Activated CD4-positive, alpha-beta memory T cell treated with anti-CD3 and anti-CD28 coated beads, Interleukin-2, amount 10 ng/mL, durations not matched to agents 7 days and 5 days (primary cell): ENCODE data around the gene GDPD1. TPM values are rescaled to one million over a fixed set of nuclear protein-coding genes. Genes with fewer than 3 reads are reported as not detected.
"Not testable (repeated sequence)": the region's sequence is repeated elsewhere in the genome, so short reads cannot be mapped to it uniquely, and the experiment has no call there.

Experiments used
- CTCF ChIA-PET: fragments of 350-600 bp; sonication (Branson Sonifier 250); formaldehyde crosslinking; loops from one replicate; lab custom pipeline; 2021; ENCODE audit warnings: antibody characterized with exemption, inconsistent platforms; lab: Charles Lee
- POLR2A ChIA-PET: fragments of 350-600 bp; sonication (Branson Sonifier 250); formaldehyde crosslinking; loops from one replicate; lab custom pipeline; 2021; ENCODE audit warnings: antibody characterized with exemption; lab: Charles Lee
- DNase-seq: peaks from one replicate; pipeline ENCODE4 v3.0.0-alpha.2; 2020
- H3K27ac Mint-ChIP-seq: one replicate; pipeline ENCODE4 v1.8.0; 2021; ENCODE audit warnings: mild to moderate bottlenecking, mixed read lengths
- H3K27me3 Mint-ChIP-seq: one replicate; pipeline ENCODE4 v1.8.0; 2021; ENCODE audit warnings: mixed read lengths
- H3K36me3 Mint-ChIP-seq: one replicate; pipeline ENCODE4 v1.8.0; 2021; ENCODE audit warnings: low read depth, mixed read lengths
- H3K4me1 Mint-ChIP-seq: one replicate; pipeline ENCODE4 v1.8.0; 2021; ENCODE audit warnings: mixed read lengths
- H3K4me3 Mint-ChIP-seq: one replicate; pipeline ENCODE4 v1.8.0; 2021; ENCODE audit warnings: mild to moderate bottlenecking, mixed read lengths
- H3K9me3 Mint-ChIP-seq: one replicate; pipeline ENCODE4 v1.8.0; 2021; ENCODE audit warnings: mixed read lengths
- total RNA-seq, 2 experiments: library from RNA; stranded (reverse); gene quantifications; one replicate each; pipeline ENCODE4 v1.2.3, GENCODE V29; 2021

Gene GDPD1
- total RNA-seq, 2 experiments from 2014 or later = 4.7 to 4.8 TPM

DNA sequence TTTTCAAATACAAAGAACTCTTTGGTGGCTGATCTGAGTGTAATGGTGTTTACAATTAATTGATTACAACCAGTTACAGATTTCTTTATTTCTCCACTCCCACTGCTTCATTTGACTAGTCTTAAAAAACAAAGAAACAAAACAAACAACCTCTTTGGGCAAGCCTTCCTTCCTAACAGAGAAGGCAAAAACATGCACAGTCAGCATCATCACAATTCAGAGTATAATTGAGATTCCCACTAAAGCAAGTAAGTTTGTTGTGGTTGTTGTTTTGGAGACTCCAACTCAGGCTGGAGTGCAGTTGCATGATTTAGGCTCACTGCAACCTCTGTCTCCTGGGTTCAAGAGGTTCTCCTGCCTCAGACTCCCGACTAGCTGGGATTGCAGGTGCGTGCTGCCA lies 40.4 kb downstream of the GDPD1 start:
- CTCF ChIA-PET = no interaction called here
- H3K36me3 Mint-ChIP-seq = no peaks in the 10 kb centered on the region
- no peaks in the 10 kb centered on the region for H3K4me1 Mint-ChIP-seq
- H3K9me3 Mint-ChIP-seq = no peaks in the 10 kb centered on the region
- POLR2A ChIA-PET = no interaction called here
- DNase-seq = no peak
- no peak overlapping the region for H3K27ac Mint-ChIP-seq
- H3K4me3 Mint-ChIP-seq = no peak overlapping the region
- no peaks in the 10 kb centered on the region for H3K27me3 Mint-ChIP-seq

DNA sequence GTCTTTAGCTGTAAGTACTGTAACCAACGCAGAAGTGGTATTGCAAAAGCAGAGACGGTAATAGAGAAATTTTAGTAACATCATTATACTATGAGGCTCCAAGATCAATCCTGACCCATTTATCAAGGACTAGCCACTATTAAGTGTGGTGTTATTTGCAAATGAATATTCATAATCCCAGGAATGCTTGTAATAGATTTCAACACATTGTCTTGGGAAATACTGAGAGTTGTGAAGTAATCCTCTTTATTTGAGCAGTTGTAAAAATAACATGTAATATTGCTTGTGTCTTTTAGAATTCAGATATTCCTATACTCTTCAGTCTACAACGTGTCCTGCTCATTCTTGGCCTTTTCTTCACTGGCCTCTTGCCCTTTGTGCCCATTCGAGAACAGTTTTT lies 46.4 kb downstream of the GDPD1 start:
- ChIA-PET CTCF (interaction anchor here (0.7 kb wide), 2 partner anchors 47 to 770 kb away, joined by 3 read pairs; no protein-coding TSS in a partner anchor), POLR2A (no interaction called here)
- Mint-ChIP-seq H3K27me3 (no peaks in the 10 kb centered on the region), H3K36me3 (no peaks in the 10 kb centered on the region), H3K27ac (no peak overlapping the region), H3K4me3 (no peak overlapping the region), H3K9me3 (no peaks in the 10 kb centered on the region), H3K4me1 (no peaks in the 10 kb centered on the region)
- DNase-seq = no peak

DNA sequence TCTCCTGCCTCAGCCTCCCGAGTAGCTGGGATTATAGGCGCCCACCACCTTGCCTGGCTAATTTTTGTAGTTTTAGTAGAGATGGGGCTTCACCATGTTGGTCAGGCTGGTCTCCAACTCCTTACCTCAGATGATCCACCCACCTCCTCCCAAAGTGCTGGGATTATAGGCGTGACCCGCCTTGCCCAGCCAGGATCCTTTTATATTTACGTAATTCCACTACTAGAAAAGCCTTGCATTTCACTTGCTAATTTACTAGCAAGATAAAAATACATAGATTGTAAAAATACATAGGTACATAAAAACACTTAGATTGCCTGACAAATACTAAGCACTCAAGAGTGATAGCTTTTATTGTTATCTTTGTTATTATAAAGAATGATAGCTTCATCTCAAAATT lies 47.5 kb downstream of the GDPD1 start:
- no peaks in the 10 kb centered on the region for H3K27me3 Mint-ChIP-seq
- no peak for DNase-seq
- ChIA-PET POLR2A (no interaction called here), CTCF (interaction anchor here (0.7 kb wide), 1 partner anchor 1342 kb away, joined by 3 read pairs; no protein-coding TSS in a partner anchor)
- no peak overlapping the region for H3K27ac Mint-ChIP-seq
- H3K4me1 Mint-ChIP-seq = no peaks in the 10 kb centered on the region
- no peaks in the 10 kb centered on the region for H3K9me3 Mint-ChIP-seq
- no peak overlapping the region for H3K4me3 Mint-ChIP-seq
- H3K36me3 Mint-ChIP-seq = no peaks in the 10 kb centered on the region

DNA sequence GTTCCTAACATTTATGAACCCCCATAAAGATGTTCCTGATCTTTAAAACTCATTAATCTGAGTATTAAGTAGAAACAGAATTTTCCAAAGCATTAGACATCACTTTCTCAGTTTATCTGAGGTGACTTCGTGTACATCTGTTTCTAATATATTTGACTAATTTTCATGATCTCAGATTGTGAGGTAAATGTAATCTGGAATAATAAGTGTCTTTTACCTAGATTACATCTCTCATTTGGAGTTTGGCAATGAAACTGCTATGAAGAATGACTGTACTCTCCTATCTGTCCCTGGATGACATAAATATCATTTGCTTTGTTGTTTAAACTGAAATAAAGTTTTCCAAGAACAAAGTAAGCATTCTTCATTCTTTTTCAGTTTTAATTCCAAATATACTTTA lies 55.3 kb downstream of the GDPD1 start:
- DNase-seq = no peak
- POLR2A ChIA-PET = no interaction called here
- CTCF ChIA-PET = no interaction called here
- Mint-ChIP-seq H3K9me3 (no peaks in the 10 kb centered on the region), H3K4me1 (peaks cover 3% of the 10 kb centered on the region), H3K27me3 (no peaks in the 10 kb centered on the region), H3K27ac (no peak overlapping the region), H3K4me3 (no peak overlapping the region), H3K36me3 (no peaks in the 10 kb centered on the region)

DNA sequence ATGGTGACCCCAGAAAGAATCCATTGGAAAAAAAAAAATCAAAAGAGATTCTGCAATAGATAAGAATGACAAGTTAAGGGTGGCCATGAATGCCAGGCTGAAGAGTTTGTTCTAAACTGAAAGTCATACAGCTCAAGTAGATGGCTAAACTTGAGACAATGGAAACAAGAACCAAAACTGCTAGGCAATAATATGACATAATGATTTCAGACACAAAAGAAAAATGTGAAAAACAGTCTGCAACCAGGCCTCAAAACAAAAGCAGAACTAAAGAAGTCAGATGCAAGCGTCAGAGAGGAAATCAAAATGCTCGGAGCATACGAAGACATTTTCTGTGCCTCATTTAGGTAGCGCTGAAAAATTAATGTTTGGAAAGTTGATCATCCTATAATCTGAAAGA lies 56.7 kb downstream of the GDPD1 start:
- H3K27ac Mint-ChIP-seq = no peak overlapping the region
- peaks cover 3% of the 10 kb centered on the region for H3K4me1 Mint-ChIP-seq

DNA sequence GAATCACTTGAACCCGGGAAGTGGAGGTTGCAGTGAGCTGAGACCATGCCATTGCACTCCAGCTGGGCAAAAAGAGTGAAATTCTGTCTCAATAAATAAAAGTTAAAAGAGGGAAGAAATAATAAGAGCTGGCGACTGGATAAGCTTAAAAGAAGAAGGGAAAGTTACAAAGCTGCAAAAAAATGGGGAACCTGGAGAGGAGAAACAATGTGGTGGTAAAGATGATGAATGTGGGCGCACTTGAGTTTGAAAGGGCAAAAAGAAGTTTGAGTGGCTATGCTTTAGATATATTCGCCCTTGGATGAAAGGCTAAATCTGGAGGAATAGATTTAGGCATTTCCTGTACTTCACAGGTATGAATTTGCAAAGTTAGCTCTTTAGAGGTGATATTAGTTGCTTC lies 58.1 kb downstream of the GDPD1 start:
- DNase-seq = no peak
- ChIA-PET POLR2A (no interaction called here), CTCF (interaction anchor here (0.6 kb wide), 1 partner anchor 169 kb away, joined by 3 read pairs; no protein-coding TSS in a partner anchor)
- no peak overlapping the region for H3K4me3 Mint-ChIP-seq
- H3K36me3 Mint-ChIP-seq = no peaks in the 10 kb centered on the region
- no peaks in the 10 kb centered on the region for H3K9me3 Mint-ChIP-seq
- H3K4me1 Mint-ChIP-seq = peaks cover 3% of the 10 kb centered on the region
- H3K27ac Mint-ChIP-seq = peak overlapping the region; percentile 1
- no peaks in the 10 kb centered on the region for H3K27me3 Mint-ChIP-seq

More for the DNA sequence above, 56.7 kb downstream of the GDPD1 start:
- no peaks in the 10 kb centered on the region for H3K9me3 Mint-ChIP-seq
- ChIA-PET CTCF (no interaction called here), POLR2A (no interaction called here)
- no peak for DNase-seq
- no peaks in the 10 kb centered on the region for H3K36me3 Mint-ChIP-seq
- H3K4me3 Mint-ChIP-seq = no peak overlapping the region
- no peaks in the 10 kb centered on the region for H3K27me3 Mint-ChIP-seq

DNA sequence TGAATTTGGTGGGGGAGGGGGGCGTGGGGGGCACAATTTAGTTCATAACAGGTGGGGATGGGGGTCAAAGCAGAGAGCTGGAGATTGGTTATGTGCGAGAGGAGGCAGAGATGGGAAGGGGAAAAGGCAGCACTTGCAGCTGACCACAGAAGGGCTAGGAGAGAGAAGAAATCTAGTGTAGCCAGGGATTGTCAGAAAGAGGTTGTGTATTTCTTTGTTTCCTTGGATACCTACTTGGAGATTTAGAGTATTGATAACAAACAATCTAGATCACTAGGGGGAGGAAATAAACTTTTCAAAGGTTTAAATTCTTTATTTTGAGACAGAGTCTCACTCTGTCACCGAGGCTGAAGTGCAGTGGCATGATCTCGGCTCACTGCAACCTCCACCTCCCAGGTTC lies 64.0 kb downstream of the GDPD1 start:
- ChIA-PET CTCF (no interaction called here), POLR2A (no interaction called here)
- no peak for DNase-seq
- Mint-ChIP-seq H3K9me3 (no peaks in the 10 kb centered on the region), H3K36me3 (no peaks in the 10 kb centered on the region), H3K27me3 (no peaks in the 10 kb centered on the region), H3K4me1 (peaks cover 7% of the 10 kb centered on the region), H3K27ac (no peak overlapping the region), H3K4me3 (no peak overlapping the region)

DNA sequence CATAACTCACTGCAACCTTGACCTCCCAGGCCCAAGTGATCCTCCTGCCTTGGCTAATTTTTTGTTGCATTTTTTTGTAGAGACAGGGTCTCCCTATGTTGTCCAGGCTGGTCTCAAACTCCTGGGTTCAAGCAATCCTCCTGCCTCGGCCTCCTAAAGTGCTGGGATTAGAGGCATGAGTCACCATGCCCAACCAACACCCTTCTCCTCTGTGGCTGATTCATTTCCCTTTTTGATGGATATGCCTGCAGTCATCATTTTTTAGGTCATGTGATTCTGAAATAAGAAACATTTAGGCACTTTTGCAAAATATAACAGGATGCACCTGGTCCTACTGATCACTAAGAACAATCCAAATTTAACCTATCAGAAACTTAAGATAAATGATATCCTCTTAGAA lies 67.1 kb downstream of the GDPD1 start:
- Mint-ChIP-seq H3K36me3 (no peaks in the 10 kb centered on the region), H3K4me1 (peaks cover 7% of the 10 kb centered on the region), H3K27ac (no peak overlapping the region), H3K4me3 (no peak overlapping the region), H3K27me3 (no peaks in the 10 kb centered on the region), H3K9me3 (no peaks in the 10 kb centered on the region)
- CTCF ChIA-PET = no interaction called here
- peak; percentile 16 for DNase-seq
- POLR2A ChIA-PET = no interaction called here

DNA sequence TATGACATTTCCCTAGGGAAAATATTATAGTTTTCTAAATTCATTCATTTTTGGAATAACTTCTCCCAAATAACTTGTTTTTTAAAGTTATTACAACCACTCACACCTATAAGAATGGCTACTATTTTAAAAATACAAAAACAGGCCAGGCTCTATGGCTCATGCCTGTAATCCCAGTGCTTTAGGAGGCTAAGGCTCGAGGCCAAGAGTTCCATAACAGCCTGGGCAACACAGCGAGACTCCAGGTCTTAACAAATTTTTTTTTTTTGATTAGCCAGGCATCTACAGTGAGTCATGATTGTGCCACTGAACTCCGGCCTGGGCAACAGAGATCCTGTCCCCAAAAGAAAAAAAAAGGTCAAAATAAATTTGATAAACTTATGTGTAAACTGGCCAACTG lies 67.6 kb downstream of the GDPD1 start:
- Mint-ChIP-seq H3K9me3 (no peaks in the 10 kb centered on the region), H3K27me3 (no peaks in the 10 kb centered on the region), H3K4me1 (peaks cover 7% of the 10 kb centered on the region), H3K4me3 (no peak overlapping the region), H3K36me3 (no peaks in the 10 kb centered on the region), H3K27ac (no peak overlapping the region)
- POLR2A ChIA-PET = no interaction called here
- DNase-seq = no peak
- CTCF ChIA-PET = no interaction called here

DNA sequence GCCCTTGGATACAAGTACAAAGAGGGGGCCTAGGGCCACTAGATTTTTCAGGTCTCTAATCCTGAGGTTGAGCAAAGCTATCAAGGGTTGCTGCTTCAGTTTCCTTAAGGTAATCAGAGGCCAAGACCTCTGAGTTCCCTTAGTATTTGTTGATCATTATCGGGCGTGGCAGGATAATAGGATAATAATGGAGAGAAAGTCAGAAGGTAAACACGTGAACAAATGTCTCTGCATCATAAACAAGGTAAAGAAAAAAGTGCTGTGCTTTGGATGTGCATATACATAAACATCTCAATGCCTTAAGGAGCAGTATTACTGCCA lies 69.6 kb downstream of the GDPD1 start:
- no peak for DNase-seq
- H3K27me3 Mint-ChIP-seq = no peaks in the 10 kb centered on the region
- no peak overlapping the region for H3K4me3 Mint-ChIP-seq
- no peak overlapping the region for H3K27ac Mint-ChIP-seq
- H3K36me3 Mint-ChIP-seq = no peaks in the 10 kb centered on the region
- peaks cover 7% of the 10 kb centered on the region for H3K4me1 Mint-ChIP-seq
- ChIA-PET CTCF (no interaction called here), POLR2A (no interaction called here)
- H3K9me3 Mint-ChIP-seq = no peaks in the 10 kb centered on the region

DNA sequence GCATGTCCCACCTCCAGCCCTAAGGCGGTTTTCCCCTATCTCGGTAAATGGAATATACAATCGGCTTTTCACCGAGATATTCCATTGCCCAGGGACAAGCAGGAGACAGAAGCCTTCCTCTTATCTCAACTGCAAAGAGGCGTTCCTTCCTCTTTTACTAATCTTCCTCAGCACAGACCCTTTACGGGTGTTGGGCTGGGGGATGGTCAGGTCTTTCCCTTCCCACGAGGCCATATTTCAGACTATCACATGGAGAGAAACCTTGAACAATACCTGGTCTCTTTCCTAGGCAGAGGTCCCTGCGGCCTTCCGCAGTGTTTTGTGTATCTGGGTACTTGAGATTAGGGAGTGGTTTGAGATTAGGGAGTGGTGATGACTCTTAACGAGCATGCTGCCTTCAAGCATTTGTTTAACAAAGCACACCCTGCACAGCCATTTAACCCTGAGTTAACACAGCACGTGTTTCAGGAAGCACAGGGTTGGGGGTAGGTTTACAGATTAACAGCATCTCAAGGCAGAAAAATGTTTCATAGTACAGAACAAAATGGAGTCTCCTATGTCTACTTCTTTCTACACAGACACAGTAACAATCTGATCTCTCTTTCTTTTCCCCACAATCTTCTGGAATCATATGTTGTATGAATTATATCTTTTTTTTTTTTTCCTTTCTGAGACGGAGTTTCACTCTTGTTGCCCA lies 70.1 kb downstream of the GDPD1 start:
- H3K4me3 Mint-ChIP-seq, H3K4me1 Mint-ChIP-seq, H3K27me3 Mint-ChIP-seq, H3K27ac Mint-ChIP-seq, CTCF ChIA-PET, POLR2A ChIA-PET, DNase-seq, H3K36me3 Mint-ChIP-seq, H3K9me3 Mint-ChIP-seq: not testable (repeated sequence)

DNA sequence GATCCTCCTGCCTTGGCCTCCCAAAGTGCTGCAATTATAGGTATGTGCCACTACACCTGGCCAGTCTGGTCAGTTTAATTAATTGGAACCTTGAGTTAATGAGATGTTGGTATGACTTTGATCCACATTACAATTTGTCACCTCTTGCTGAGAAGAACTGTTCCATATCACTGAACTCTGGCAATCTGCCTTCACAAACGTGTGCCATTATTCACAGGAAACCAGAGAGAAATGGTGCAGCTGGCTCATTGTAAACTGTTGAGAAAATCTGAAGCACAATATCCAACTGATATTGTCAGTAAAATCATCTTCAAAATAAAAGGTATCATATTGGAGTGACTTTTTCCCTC lies 71.8 kb downstream of the GDPD1 start:
- H3K27me3 Mint-ChIP-seq = peaks cover 4% of the 10 kb centered on the region
- H3K27ac Mint-ChIP-seq = no peak overlapping the region
- no peaks in the 10 kb centered on the region for H3K36me3 Mint-ChIP-seq
- ChIA-PET CTCF (interaction anchor here (0.6 kb wide), 1 partner anchor 624 kb away, joined by 3 read pairs; no protein-coding TSS in a partner anchor), POLR2A (no interaction called here)
- no peaks in the 10 kb centered on the region for H3K9me3 Mint-ChIP-seq
- no peak for DNase-seq
- no peak overlapping the region for H3K4me3 Mint-ChIP-seq
- peaks cover 7% of the 10 kb centered on the region for H3K4me1 Mint-ChIP-seq

DNA sequence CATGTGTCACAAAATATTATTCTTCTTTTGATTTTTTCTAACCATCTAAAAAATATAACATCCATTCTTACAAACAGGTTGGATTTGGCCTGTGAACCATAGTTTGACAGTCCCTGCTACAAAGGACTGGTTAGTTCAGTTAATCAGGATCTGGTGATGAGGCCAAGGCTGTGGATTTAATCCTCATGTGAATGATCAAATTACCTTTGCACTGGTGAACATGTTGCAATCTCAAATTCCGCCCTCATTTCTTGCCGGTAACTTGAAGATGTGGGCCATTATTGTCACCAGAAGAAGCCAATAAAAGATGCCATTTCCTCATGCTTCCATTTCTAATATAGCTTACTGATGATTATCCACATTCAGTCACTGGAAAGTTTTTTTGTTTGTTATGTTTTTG lies 75.9 kb downstream of the GDPD1 start:
- POLR2A ChIA-PET = interaction anchor here (1.1 kb wide), 1 partner anchor 146 kb away, joined by 3 read pairs; no protein-coding TSS in a partner anchor
- peaks cover 4% of the 10 kb centered on the region for H3K27me3 Mint-ChIP-seq
- no peak overlapping the region for H3K27ac Mint-ChIP-seq

DNA sequence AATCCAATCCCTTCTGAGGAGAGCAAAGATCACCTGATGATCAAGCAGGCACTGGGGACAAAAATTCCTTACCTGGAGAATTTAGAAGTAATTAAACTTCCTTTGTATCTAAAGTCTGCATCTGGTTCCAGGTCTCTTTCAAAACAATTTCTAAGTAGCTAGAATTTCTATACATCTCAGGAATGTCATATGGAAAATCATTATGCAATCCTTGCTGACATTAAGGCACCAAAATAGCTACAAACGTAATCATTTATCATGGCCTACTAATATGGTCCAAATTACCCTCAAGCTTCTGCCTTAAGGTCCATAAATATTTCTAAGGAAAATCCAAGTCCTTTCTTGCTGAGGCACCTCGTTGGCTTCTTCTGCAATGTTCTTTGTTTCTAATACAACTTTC lies 78.2 kb downstream of the GDPD1 start:
- POLR2A ChIA-PET = no interaction called here
- Mint-ChIP-seq H3K27me3 (peaks cover 10% of the 10 kb centered on the region), H3K4me3 (no peak overlapping the region), H3K9me3 (no peaks in the 10 kb centered on the region), H3K27ac (no peak overlapping the region), H3K36me3 (no peaks in the 10 kb centered on the region), H3K4me1 (no peaks in the 10 kb centered on the region)
- CTCF ChIA-PET = interaction anchor here (1.3 kb wide), 1 partner anchor 12 kb away, joined by 5 read pairs; no protein-coding TSS in a partner anchor
- DNase-seq = no peak

More for the DNA sequence above, 75.9 kb downstream of the GDPD1 start:
- no peaks in the 10 kb centered on the region for H3K9me3 Mint-ChIP-seq
- no peaks in the 10 kb centered on the region for H3K4me1 Mint-ChIP-seq
- CTCF ChIA-PET = no interaction called here
- H3K4me3 Mint-ChIP-seq = no peak overlapping the region
- DNase-seq = no peak
- no peaks in the 10 kb centered on the region for H3K36me3 Mint-ChIP-seq
